ENCODE measurements around the gene LAMP1. TPM values are rescaled to one million over a fixed set of nuclear protein-coding genes. Genes with fewer than 3 reads are reported as not detected.

LAMP1 gene
- total RNA-seq, 4 donors from 2014 or later = 42.1 to 236 (median 191) TPM

DNA sequence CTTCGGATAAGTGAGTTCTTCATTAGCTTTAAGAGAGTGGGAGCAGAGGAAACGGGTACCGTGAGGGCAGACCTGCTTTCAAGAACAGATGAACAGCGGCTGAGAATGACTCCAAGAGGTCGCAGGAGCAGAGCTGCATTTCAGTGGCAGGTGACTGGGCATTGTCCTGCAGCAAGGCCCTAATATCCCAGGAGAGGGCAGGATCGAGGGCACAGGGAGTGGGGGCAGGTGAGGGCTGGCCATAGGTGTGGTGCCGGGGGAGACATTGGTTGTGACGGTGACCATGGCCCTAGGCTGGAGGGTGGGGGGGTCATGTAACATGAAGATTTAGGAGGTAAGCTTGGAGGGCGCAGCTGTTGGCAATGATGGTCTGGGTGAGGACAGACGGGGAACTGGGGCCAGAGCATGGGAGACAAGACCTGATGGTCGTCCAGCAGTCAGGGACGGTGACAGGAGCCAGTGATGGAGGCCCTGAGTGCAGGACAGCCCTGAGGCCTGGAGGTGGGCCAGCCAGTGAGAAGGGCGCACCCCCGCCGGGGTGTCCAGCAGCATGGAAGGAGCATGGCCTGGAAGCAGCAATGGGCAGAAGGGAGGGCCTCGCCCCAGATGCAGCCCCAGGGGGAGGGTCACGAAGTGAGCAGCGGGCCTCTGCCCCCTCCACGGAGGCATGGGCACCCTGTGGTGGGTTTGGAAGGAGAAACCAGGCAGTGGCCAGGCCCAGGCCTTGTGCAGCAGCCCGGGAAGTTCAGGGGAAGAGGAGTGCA, 29.2 kb upstream of the LAMP1 start:
- H3K36me3 ChIP-seq = peaks cover 0 to 9% (median 0%) of the 10 kb centered on the region in 3 donors
- H3K27me3 ChIP-seq = no peaks in the 10 kb centered on the region
- H3K9me3 ChIP-seq = no peaks in the 10 kb centered on the region
- no peaks in the 10 kb centered on the region for H3K4me1 ChIP-seq
- no peak overlapping the region for H3K27ac ChIP-seq
- TF ChIP-seq CTCF (IDR thresholded peaks at IDR 0.05) (no peak), POLR2A (IDR thresholded peaks at IDR 0.05) (no peak)
- no peak overlapping the region for H3K4me3 ChIP-seq
- no peak for DNase-seq

GRCh38 chr13:113272031-113272430, 25.0 kb upstream of the LAMP1 start:
- no peaks in the 10 kb centered on the region for H3K36me3 ChIP-seq
- no peak overlapping the region for H3K27ac ChIP-seq
- no peaks in the 10 kb centered on the region for H3K27me3 ChIP-seq
- H3K4me3 ChIP-seq = no peak overlapping the region
- no peak for DNase-seq
- TF ChIP-seq POLR2A (IDR thresholded peaks at IDR 0.05) (no peak), CTCF (IDR thresholded peaks at IDR 0.05) (no peak)
- H3K9me3 ChIP-seq = no peaks in the 10 kb centered on the region
- H3K4me1 ChIP-seq = no peaks in the 10 kb centered on the region

GRCh38 chr13:113272701-113273181, 24.3 kb upstream of the LAMP1 start:
- no peaks in the 10 kb centered on the region for H3K9me3 ChIP-seq
- H3K4me3 ChIP-seq = no peak overlapping the region
- H3K4me1 ChIP-seq = no peaks in the 10 kb centered on the region
- TF ChIP-seq POLR2A (IDR thresholded peaks at IDR 0.05) = no peak
- no peak for TF ChIP-seq CTCF (IDR thresholded peaks at IDR 0.05)
- H3K36me3 ChIP-seq = no peaks in the 10 kb centered on the region
- no peak for DNase-seq
- no peak overlapping the region for H3K27ac ChIP-seq
- H3K27me3 ChIP-seq = no peaks in the 10 kb centered on the region

DNA sequence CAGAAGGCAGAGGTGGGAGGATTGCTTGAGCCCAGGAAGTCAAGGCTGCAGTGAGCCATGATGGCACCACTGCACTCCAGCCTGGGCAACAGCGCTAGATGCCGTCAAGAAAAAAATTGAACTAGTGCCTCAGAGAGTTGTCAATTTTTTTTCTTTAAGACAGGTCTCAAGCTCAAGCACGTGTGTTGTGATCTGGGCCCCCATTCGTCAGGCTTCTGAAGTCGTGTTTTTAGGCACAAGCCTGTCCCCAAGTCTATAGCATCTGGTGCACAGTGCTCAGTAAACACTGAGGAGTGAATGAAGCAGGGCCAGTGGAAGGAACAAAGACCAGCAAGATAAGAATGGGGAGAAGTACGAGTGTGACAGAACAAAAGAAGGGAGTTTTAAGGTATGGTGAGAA, 23.7 kb upstream of the LAMP1 start:
- Histone ChIP-seq H3K9me3 (no peaks in the 10 kb centered on the region), H3K4me1 (no peaks in the 10 kb centered on the region), H3K27ac (no peak overlapping the region), H3K36me3 (no peaks in the 10 kb centered on the region), H3K27me3 (no peaks in the 10 kb centered on the region), H3K4me3 (no peak overlapping the region)
- no peak for DNase-seq
- TF ChIP-seq CTCF (IDR thresholded peaks at IDR 0.05) (no peak), POLR2A (IDR thresholded peaks at IDR 0.05) (no peak)

DNA sequence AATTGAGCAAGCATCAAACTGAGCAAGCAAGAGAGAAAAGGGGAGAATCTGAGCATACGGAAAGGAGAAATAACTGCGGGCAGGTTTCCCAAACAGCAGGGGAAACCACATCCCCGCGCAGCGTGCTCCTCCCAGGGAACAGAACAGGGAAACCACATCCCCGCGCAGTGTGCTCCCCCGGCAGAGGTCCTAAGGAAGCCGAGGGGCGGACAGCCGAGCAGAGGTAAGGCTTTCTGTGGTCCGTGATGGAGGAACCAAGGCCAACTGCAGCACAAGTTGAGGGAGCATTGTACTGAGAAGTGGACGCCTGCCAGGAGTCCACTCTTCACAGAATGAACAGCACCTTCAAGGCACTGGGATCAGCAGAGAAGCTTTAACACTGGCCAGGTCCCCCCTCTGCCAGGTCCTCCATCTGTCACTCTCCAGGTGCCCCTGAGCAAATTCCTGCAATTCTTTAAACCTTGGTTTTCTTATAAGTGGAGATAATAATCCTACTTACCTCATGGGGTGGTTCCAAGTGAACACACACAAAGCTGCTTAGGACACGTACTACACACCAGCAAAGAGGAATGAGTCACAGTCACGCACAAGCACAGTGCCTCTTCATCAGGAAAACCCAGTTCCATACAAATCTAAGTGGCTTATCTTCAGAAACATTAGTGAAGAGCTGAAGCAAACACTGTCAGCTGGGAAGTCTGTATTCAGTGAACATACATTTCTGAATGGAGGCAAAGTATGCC, 23.0 kb upstream of the LAMP1 start:
- Histone ChIP-seq H3K4me3 (no peak overlapping the region), H3K27me3 (no peaks in the 10 kb centered on the region), H3K27ac (no peak overlapping the region), H3K9me3 (no peaks in the 10 kb centered on the region), H3K36me3 (no peaks in the 10 kb centered on the region), H3K4me1 (no peaks in the 10 kb centered on the region)
- no peak for DNase-seq
- no peak for TF ChIP-seq POLR2A (IDR thresholded peaks at IDR 0.05)
- no peak for TF ChIP-seq CTCF (IDR thresholded peaks at IDR 0.05)

All from Peyer's patch (tissue), 4 donors.